Measurements from ENCODE around the gene PEX14. TPM values are rescaled to one million over a fixed set of nuclear protein-coding genes. Genes with fewer than 3 reads are reported as not detected.

The PEX14 gene
- total and polyA plus RNA-seq, 2 experiments from 2014 or later, result 10.0 to 20.9 TPM

DNA sequence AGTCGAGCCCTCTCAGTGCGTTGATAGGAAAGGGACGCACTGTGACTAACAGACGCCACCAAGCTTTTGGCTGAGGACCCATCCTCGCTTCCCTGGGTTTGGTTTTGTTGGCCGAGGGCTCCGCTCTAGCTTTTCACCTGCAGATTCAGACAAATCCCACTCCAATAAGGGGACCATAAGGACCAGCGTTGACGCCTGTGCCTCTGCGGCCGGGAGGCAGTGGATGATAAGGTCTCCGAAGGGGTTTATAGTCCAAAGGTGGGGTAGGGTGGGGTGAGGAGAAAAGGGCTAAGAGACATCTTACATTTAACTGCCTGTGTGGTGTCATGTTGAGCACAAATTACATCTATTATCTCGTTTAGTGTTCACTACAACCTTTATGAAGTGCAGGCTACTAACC, 760 bp downstream of the PEX14 start:
- Histone ChIP-seq H3K79me2 (peaks cover 67% of the 10 kb centered on the region), H3K27me3 (no peaks in the 10 kb centered on the region), H4K20me1 (ENCODE audit: insufficient read depth, poor library complexity, severe bottlenecking) (peaks cover 10% of the 10 kb centered on the region), H3K4me3 (peak overlapping the region; percentile 98), H3K4me2 (peak overlapping the region; percentile 93), H2AFZ (peak overlapping the region; percentile 92), H3K9me3 (ENCODE audit: low read depth) (no peaks in the 10 kb centered on the region), H3K36me3 (replicated peaks; ENCODE audit: insufficient read depth, low read depth) (no peaks in the 10 kb centered on the region), H3K27ac (peak overlapping the region; percentile 90), H3K4me1 (ENCODE audit: insufficient read depth) (peaks cover 15% of the 10 kb centered on the region), H3K9me2 (replicated peaks; ENCODE audit: insufficient read depth) (no peaks in the 10 kb centered on the region)
- WGBS (ENCODE audit: low lambda C conversion rate, missing lambda C conversion rate), result 1% methylated on average over 13 of the region's 13 CpGs
- TF ChIP-seq EZH2phosphoT487 (IDR thresholded peaks at IDR 0.05; ENCODE audit: low read depth, severe bottlenecking, unreplicated experiment) (no peak), EZH2 (IDR thresholded peaks at IDR 0.05; ENCODE audit: borderline replicate concordance) (no peak)
- TF ChIP-seq, protein P1, sequence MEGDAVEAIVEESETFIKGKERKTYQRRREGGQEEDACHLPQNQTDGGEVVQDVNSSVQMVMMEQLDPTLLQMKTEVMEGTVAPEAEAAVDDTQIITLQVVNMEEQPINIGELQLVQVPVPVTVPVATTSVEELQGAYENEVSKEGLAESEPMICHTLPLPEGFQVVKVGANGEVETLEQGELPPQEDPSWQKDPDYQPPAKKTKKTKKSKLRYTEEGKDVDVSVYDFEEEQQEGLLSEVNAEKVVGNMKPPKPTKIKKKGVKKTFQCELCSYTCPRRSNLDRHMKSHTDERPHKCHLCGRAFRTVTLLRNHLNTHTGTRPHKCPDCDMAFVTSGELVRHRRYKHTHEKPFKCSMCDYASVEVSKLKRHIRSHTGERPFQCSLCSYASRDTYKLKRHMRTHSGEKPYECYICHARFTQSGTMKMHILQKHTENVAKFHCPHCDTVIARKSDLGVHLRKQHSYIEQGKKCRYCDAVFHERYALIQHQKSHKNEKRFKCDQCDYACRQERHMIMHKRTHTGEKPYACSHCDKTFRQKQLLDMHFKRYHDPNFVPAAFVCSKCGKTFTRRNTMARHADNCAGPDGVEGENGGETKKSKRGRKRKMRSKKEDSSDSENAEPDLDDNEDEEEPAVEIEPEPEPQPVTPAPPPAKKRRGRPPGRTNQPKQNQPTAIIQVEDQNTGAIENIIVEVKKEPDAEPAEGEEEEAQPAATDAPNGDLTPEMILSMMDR (IDR thresholded peaks at IDR 0.05; ENCODE audit: poor library complexity), result no peak
- DNase-seq (ENCODE audit: low spot score), result peak; percentile 22

DNA sequence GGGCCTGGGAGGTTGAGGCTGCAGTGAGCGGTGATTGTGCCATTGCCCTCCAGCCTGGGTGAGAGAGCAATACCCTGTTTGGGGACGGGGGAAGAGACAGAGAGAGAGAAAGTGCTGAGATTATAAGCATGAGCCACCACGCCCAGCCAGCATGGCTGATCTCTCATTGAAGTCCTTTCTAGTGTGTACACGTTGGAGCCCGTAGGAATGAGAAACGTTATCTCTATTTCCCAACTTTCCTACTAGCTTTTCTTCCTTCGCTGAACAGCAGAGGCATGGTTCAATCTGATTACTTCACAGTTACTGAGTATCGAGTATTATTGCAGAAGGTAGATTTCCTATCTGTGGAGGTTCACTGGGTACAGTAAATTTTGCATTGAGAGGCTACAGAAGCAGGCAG, 4.5 kb downstream of the PEX14 start:
- TF ChIP-seq, protein P1 (IDR thresholded peaks at IDR 0.05; ENCODE audit: poor library complexity), result no peak
- TF ChIP-seq EZH2phosphoT487 (IDR thresholded peaks at IDR 0.05; ENCODE audit: low read depth, severe bottlenecking, unreplicated experiment) (no peak), EZH2 (IDR thresholded peaks at IDR 0.05; ENCODE audit: borderline replicate concordance) (no peak)
- H3K36me3 ChIP-seq (replicated peaks; ENCODE audit: insufficient read depth, low read depth), result no peaks in the 10 kb centered on the region
- peaks cover 93% of the 10 kb centered on the region for H3K79me2 ChIP-seq
- peaks cover 9% of the 10 kb centered on the region for H3K4me1 ChIP-seq (ENCODE audit: insufficient read depth)
- no peaks in the 10 kb centered on the region for H3K27me3 ChIP-seq
- no peaks in the 10 kb centered on the region for H3K9me2 ChIP-seq (replicated peaks; ENCODE audit: insufficient read depth)
- H2AFZ ChIP-seq, result no peak overlapping the region
- H3K9me3 ChIP-seq (ENCODE audit: low read depth), result no peaks in the 10 kb centered on the region
- no peak for DNase-seq (ENCODE audit: low spot score)
- 67% methylated on average over 8 of the region's 8 CpGs for WGBS (ENCODE audit: low lambda C conversion rate, missing lambda C conversion rate)
- no peak overlapping the region for H3K4me2 ChIP-seq
- H3K4me3 ChIP-seq, result no peak overlapping the region
- H4K20me1 ChIP-seq (ENCODE audit: insufficient read depth, poor library complexity, severe bottlenecking), result peaks cover 21% of the 10 kb centered on the region
- no peak overlapping the region for H3K27ac ChIP-seq

DNA sequence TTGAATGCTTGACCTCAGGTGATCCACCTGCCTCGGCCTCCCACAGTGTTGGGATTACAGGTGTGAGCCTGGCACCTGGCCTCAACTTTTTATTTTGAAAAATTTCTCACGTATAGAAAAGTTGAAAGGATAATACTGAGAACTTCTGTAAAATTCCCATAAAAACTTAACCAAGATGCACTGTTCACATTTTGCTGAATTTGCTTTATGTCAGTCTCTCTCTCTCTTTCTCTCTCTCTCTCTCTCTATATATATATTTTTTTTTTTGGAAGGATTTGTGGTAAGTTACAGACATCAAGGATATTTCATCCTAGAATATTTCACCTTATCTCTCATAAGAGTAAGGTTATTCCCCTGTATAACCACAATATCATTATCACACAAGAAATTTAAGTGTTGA, 5.9 kb downstream of the PEX14 start:
- H3K27me3 ChIP-seq, result no peaks in the 10 kb centered on the region
- TF ChIP-seq EZH2 (IDR thresholded peaks at IDR 0.05; ENCODE audit: borderline replicate concordance), result no peak
- TF ChIP-seq EZH2phosphoT487 (IDR thresholded peaks at IDR 0.05; ENCODE audit: low read depth, severe bottlenecking, unreplicated experiment), result no peak
- TF ChIP-seq, protein P1 (IDR thresholded peaks at IDR 0.05; ENCODE audit: poor library complexity), result no peak
- H2AFZ ChIP-seq, result no peak overlapping the region
- peaks cover 9% of the 10 kb centered on the region for H3K4me1 ChIP-seq (ENCODE audit: insufficient read depth)
- no peaks in the 10 kb centered on the region for H3K9me2 ChIP-seq (replicated peaks; ENCODE audit: insufficient read depth)
- peaks cover 21% of the 10 kb centered on the region for H4K20me1 ChIP-seq (ENCODE audit: insufficient read depth, poor library complexity, severe bottlenecking)
- no peaks in the 10 kb centered on the region for H3K9me3 ChIP-seq (ENCODE audit: low read depth)
- H3K4me2 ChIP-seq, result no peak overlapping the region
- no peak overlapping the region for H3K4me3 ChIP-seq
- H3K27ac ChIP-seq, result no peak overlapping the region
- DNase-seq (ENCODE audit: low spot score), result no peak
- H3K79me2 ChIP-seq, result peaks cover 99% of the 10 kb centered on the region
- WGBS (ENCODE audit: low lambda C conversion rate, missing lambda C conversion rate), result 98% methylated on average over 2 of the region's 2 CpGs
- no peaks in the 10 kb centered on the region for H3K36me3 ChIP-seq (replicated peaks; ENCODE audit: insufficient read depth, low read depth)

DNA sequence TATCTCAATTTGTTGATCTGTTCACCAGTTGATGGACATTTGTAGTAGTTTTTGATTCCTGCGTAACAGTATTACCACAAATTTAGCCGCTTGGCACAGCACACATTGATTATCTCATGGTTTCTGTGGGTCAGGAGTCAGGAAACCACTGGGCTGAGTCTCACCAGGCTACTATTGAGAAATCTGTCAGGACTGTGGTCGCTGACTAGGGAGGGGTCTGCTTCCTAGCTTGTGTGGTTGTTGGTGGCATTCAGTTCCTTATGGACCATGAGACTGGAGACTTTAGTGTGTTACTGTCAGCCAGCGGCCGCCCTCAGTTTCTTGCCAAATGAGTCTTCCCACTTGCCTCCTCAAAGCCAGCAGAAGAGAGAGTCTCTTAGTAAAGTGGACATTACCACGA, 9.8 kb downstream of the PEX14 start:
- no peaks in the 10 kb centered on the region for H3K9me3 ChIP-seq (ENCODE audit: low read depth)
- no peak overlapping the region for H3K27ac ChIP-seq
- no peak overlapping the region for H3K4me2 ChIP-seq
- no peaks in the 10 kb centered on the region for H3K4me1 ChIP-seq (ENCODE audit: insufficient read depth)
- no peak for DNase-seq (ENCODE audit: low spot score)
- 94% methylated on average over 6 of the region's 6 CpGs for WGBS (ENCODE audit: low lambda C conversion rate, missing lambda C conversion rate)
- H3K27me3 ChIP-seq, result no peaks in the 10 kb centered on the region
- TF ChIP-seq EZH2phosphoT487 (IDR thresholded peaks at IDR 0.05; ENCODE audit: low read depth, severe bottlenecking, unreplicated experiment) (no peak), EZH2 (IDR thresholded peaks at IDR 0.05; ENCODE audit: borderline replicate concordance) (no peak)
- TF ChIP-seq, protein P1 (IDR thresholded peaks at IDR 0.05; ENCODE audit: poor library complexity), result no peak
- H4K20me1 ChIP-seq (ENCODE audit: insufficient read depth, poor library complexity, severe bottlenecking), result peaks cover 21% of the 10 kb centered on the region
- H3K79me2 ChIP-seq, result peaks cover 96% of the 10 kb centered on the region
- no peak overlapping the region for H2AFZ ChIP-seq
- H3K36me3 ChIP-seq (replicated peaks; ENCODE audit: insufficient read depth, low read depth), result no peaks in the 10 kb centered on the region
- no peak overlapping the region for H3K4me3 ChIP-seq
- H3K9me2 ChIP-seq (replicated peaks; ENCODE audit: insufficient read depth), result no peaks in the 10 kb centered on the region

All from hepatocyte (in vitro differentiated cells).